ELF-1 (cell line): ENCODE results near the gene CSNK1G3.
"Not testable (repeated sequence)": the region's sequence is repeated elsewhere in the genome, so short reads cannot be mapped to it uniquely, and the experiment has no call there.

ENCODE experiments used
- DNase-seq: peaks from one replicate; pipeline ENCODE4 v3.0.0-alpha.2; 2016; ENCODE audit warnings: low read depth, low spot score

The CSNK1G3 gene

DNA sequence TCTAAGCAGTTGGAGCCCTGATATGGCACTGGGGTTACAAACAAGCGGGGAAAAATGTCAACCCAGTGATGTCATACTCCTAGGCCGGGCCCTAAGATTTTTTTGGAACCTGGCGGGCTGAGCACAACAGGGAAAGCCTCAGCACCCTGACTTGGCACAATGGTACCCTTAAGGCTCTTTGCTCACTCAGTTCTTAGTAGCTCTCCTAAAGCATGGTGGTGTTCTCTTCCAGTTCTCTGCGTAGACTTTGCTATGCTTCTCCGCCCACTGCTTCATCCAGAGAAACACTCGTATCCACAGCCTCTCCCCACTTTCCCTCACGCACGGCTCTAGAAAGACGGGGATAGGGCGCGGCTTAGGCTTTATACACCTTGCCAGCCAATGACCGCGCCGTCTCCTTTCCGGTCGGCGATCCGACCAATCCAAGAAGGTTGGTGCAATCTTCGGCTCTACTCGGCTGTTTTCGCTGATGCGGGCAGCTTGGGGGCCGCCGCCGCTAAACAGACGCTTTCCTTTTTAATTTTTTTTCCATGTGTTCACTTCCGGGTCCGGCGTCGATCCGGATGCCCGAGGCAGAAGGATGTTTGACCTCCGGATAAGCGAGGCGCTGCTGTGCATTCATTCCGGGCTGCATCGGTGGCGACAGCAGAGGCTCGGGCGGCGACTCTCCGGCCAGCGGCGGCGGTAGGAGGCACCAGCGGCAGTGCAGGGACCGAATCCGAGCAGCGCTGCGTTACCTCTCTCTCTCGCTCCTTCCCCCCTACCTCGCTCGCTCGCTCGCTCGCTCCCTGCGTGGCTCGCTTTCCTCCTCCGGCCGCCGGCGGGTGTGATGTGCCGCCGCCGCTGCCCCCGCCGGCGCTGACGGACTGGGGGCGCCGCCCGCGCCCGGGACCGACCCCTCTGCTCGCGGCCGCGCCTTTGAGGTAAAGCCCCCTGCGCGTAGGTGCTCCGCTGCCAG, at the start of gene CSNK1G3:
Gene CSNK1G3, plus strand, starts transcription at position 530 of the 958 bp plus-strand sequence. CDS start 33,487 bp downstream, outside the sequence.
- DNase-seq: peak; percentile 99

DNA sequence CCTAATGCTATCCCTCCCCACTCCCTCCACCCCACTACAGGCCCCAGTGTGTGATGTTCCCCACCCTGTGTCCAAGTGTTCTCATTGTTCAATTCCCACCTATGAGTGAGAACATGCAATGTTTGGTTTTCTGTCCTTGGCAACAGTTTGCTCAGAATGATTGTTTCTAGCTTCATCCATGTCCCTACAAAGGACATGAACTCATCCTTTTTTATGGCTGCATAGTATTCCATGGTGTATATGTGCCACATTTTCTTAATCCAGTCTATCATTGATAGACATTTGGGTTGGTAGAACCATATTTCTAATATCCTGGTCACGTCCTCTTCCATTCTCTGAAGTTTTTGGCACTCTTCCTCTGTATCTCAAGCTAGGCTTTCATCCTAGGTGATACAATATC, 45.1 kb upstream of the CSNK1G3 start:
- DNase-seq: not testable (repeated sequence)

GRCh38 chr5:123471385-123471784, 40.6 kb upstream of the CSNK1G3 start:
- DNase-seq: no peak

DNA sequence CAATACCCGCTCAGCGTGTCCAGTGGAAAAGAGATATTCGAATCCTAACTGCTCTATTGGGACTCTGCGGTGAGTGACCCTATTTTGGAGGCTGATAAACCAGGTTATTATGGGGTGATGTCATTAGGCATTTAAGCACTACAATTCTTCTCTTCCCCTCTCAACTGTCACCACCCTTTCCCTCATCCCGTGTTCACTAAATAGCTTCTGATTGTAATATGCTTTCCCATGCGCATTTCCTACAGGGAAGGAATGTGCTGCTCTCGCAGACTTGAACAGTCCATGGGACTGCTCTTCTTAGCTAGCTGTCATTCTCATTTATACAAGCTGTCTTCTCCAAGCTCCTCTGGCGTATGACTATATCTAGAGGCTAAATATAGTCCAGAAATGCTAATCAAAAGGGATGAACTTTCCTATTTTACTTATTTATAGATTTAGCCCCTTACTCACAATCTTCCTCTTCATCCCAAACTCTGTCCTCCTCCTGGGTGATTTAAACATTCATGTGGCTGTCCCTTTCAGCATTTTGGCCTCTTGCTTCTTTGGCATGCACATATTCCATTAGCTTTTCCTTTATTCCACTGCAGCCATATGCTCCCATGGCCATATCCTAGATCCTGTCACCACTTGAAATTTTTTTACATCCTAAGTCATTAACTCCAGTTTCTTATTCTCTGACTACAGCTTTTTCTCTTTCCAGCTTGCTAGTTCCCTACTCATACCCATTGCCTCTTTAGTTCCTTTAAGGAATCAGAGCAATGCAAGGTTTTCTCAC, 39.6 kb upstream of the CSNK1G3 start:
- DNase-seq: no peak

DNA sequence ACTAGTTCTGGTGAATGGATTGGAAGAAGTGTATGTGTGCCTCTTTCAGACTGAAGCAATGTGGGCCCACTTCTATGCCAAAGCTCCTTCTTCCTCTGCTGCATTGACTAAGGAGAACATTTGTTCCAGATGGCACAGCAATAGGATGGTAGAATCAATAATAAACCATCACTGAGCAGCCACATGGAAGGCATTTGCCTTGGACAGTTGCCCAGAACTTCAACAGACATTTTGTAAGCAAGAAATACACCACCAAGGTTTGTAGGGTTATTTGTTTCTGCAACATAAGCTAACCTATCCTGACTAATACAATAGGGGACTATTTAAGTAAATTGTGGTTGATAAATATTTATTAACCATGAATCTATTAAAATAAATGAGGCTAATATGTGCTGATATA, 37.7 kb upstream of the CSNK1G3 start:
- DNase-seq: no peak

DNA sequence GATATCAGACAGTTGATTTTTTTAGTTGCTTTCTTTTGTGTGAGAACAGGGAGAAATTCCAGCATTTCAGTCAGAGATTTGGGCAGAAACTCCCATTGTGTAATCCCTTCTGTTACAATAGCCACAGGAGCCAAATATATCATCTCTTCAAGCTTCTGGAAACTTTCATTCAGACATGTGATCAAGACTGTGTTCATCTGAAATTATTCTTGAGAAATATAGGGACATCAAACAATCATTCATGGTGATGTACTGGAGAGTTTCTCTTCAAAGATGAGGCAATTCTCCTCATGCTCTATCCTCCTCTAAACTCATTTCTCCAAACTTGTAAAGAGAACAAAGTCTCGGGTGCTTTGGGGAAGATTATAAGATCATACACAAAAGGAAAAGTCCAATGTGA, 35.2 kb upstream of the CSNK1G3 start:
- DNase-seq: no peak

- no peak for DNase-seq
Measured at GRCh38 chr5:123478546-123478945, 33.4 kb upstream of the CSNK1G3 start.

- no peak for DNase-seq
Measured at GRCh38 chr5:123482258-123482657, 29.7 kb upstream of the CSNK1G3 start.

DNA sequence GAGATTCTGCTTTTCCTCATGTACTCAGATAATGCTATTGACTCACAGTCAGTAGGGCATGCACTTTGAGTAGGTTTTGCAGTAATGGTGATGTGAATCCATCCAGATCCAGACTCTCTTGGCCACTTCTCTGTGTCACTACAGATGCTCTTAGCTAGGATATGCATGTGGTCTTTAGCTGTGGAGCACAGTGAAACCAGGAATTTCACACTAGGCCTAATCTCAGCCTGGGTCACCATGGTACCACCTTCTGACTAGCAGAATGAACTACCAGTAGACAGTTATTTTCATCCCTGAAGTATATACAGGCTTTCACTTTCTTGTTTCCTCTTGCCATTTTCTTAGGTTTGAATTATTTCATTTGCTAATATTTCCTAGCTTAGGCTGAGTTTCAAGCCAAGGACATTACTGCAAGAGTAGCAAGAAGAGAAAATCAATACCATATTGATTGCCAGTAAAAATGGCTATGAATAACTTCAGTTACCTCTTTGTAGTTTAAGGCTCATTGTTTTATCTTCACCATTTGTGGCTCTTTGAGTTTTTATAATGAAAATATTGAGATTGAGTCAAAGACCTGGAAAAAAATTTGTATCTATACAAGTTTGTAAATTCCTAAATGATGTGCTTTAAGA, 28.4 kb upstream of the CSNK1G3 start:
- DNase-seq: no peak

DNA sequence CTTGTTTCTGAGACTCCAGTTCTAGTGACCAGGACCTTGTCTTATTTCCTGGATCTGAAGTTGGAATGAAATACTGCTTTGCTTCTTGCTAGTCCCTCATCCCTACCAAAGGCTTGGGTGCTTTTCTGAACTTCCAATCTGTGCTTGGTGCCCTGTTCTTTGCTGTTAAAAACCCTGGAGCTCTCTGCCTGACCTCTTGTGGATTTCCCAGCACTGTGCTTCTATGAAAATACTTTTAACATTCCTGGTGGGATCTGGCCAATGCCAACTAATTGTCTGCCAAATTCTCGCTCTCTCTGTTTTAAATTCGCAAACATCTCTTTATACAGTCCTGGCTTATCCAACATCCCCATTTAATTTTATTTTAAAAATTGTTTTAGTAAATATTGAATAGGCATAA, 26.7 kb upstream of the CSNK1G3 start:
- DNase-seq: no peak

DNA sequence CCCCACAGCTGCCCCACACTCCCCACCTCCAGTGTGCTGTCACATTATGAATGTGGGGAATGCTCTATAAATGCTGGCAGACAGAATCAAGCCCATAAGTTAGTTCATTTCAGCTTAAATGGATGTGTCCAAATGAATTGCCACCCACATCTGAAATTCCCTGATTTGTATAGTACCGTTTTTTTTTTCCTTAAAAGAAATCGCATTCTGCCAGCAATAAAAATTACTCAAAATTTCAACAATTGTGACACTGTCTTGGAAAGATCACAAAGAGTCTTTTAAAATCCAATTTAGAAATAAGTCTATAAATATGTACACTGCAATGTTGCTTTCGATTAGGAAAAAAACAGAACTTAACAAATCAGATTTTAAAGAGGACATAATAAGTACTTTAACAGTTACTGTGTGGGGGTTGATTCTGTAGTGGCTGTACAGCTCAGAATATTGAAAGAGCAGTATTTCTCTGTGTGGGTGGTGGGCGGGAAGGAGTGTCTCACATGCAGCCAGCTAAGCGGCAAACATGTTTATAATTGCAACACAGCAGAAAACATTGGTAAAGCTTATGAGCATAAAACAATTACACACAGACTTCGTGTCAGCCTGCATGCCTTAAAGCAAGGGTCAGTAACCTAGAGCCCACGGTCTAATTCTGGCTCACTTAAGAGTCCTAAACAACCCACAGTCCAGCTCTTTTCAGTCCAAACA, 24.9 kb upstream of the CSNK1G3 start:
- DNase-seq: no peak

- DNase-seq: no peak
Measured at GRCh38 chr5:123490974-123491373, 21.0 kb upstream of the CSNK1G3 start.

DNA sequence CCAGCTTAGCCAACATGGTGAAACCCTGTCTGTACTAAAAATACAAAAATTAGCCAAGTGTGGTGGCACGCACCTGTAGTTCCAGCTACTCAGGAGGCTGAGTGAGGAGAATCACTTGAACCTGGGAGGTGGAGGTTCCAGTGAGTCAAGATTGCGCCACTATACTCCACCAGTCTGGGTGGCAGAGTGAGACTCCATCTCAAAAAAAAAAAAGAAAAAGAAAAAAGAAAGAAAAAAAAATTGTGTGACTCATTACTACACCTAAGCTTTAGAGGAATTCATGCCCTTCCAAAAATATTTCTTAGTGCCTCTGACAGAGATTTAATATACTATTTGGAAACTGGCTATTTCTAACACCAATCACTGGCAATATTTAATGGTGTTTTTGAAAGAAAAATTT, 16.8 kb upstream of the CSNK1G3 start:
- DNase-seq: not testable (repeated sequence)

GRCh38 chr5:123496892-123497291, 15.1 kb upstream of the CSNK1G3 start:
- no peak for DNase-seq

GRCh38 chr5:123500471-123500870, 11.5 kb upstream of the CSNK1G3 start:
- DNase-seq: no peak

GRCh38 chr5:123502120-123502519, 9.9 kb upstream of the CSNK1G3 start:
- no peak for DNase-seq

DNA sequence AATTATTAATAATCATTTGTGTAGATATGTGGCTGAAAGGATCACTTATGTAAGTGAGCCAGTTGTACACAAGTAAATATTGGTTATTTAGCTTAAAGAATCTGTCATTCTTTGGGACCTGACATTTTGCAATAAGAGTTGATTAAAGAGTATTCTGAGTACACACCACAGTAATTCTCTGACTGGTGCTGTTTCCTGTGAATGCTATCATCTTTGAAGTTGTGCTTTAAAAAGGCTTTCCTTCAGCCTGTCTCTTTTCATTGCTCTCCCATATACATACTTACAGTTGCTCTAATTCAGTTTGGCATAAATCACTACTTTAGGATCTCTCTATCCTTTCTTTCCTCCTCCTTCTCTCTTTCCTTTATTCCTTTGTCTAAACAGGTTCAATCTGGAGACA, 8.7 kb upstream of the CSNK1G3 start:
- DNase-seq: no peak

GRCh38 chr5:123505633-123506032, 6.3 kb upstream of the CSNK1G3 start:
- no peak for DNase-seq

DNA sequence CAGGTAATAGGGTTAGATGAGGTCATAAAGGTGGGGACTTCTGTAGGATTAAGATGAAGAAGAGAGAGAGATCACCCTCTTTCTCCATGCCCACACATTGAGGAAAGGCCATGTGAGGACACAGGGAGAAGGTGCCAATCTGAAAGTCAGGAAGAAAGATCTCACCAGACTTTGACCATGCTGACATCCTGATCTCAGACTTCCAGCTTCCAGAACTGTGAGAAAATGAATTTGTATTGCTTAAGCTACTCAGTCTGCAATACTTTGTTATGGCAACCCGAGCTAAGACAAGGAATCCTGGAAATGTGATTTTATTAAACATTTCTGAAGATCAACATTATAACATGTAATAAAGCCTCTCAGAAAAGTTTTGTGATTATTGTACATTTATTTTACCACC, 3.5 kb upstream of the CSNK1G3 start:
- no peak for DNase-seq

DNA sequence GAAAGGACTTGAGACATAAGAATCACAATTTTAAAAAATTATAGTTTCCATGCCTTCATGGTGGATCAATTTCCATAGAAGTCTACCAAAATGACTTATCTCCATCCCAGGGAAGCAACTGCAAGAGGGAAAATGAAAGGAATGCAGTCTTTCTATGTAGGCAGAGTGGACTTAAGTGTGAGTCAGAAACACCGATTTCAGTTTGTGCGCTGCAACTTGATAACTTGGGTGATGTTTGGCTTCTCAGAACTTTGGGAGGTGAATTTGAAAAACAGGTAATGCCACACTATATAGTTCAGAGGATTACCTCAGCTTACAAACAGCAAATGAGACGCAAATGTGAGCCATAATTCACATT, 708 bp upstream of the CSNK1G3 start:
- no peak for DNase-seq

- DNase-seq: peak; percentile 46
Measured at GRCh38 chr5:123512611-123513461, 859 bp downstream of the CSNK1G3 start.
